HG03135 (cell line): ENCODE results near the gene RND2.
"Not testable (repeated sequence)": the region's sequence is repeated elsewhere in the genome, so short reads cannot be mapped to it uniquely, and the experiment has no call there.

Experiments used
- ATAC-seq: cut with Tn5 transposase; IDR thresholded peaks from one replicate; pipeline ENCODE4 v1.9.1; 2021; ENCODE audit warnings: mild to moderate bottlenecking, moderate library complexity; ENCODE audit not compliant: unreplicated experiment

Gene RND2

GRCh38 chr17:43024407-43025289, at the start of gene RND2:
Gene RND2 (plus strand): TSS chr17:43025231. CDS start chr17:43025348, 117 bp downstream.
- ATAC-seq, result peak; percentile 47

GRCh38 chr17:42975265-42975664, 49.8 kb upstream of the RND2 start:
- ATAC-seq, result no peak

- not testable (repeated sequence) for ATAC-seq
Measured at GRCh38 chr17:42975701-42976100, 49.3 kb upstream of the RND2 start.

GRCh38 chr17:42979511-42980273, 45.3 kb upstream of the RND2 start, which contains the start of gene PTGES3L:
Gene PTGES3L (minus strand): TSS chr17:42980080. CDS start chr17:42980053, 27 bp downstream.
- peak; percentile 41 for ATAC-seq

GRCh38 chr17:42980274-42980765, 44.7 kb upstream of the RND2 start, which contains the start of gene RUNDC1:
Gene RUNDC1 (plus strand): TSS chr17:42980565. CDS start chr17:42980577, 12 bp downstream.
- peak; percentile 55 for ATAC-seq

GRCh38 chr17:42980766-42981397, 44.1 kb upstream of the RND2 start:
- ATAC-seq, result peak; percentile 53

GRCh38 chr17:42982266-42982665, 42.8 kb upstream of the RND2 start:
- ATAC-seq, result no peak

- ATAC-seq, result no peak
Measured at GRCh38 chr17:42985225-42985624, 39.8 kb upstream of the RND2 start.

- no peak for ATAC-seq
Measured at GRCh38 chr17:42989141-42989540, 35.9 kb upstream of the RND2 start.

- ATAC-seq, result no peak
Measured at GRCh38 chr17:42989726-42990652, 35.0 kb upstream of the RND2 start.

GRCh38 chr17:42991471-42991870, 33.6 kb upstream of the RND2 start:
- ATAC-seq, result no peak

- no peak for ATAC-seq
Measured at GRCh38 chr17:42992872-42993271, 32.2 kb upstream of the RND2 start.

- not testable (repeated sequence) for ATAC-seq
Measured at GRCh38 chr17:42993913-42994312, 31.1 kb upstream of the RND2 start.

GRCh38 chr17:42997390-42997983, 27.5 kb upstream of the RND2 start:
- no peak for ATAC-seq

- ATAC-seq, result peak; percentile 90
Measured at GRCh38 chr17:42997984-42998938, 26.8 kb upstream of the RND2 start, which contains the start of gene RPL27. Gene RPL27 (plus strand): TSS chr17:42998419. CDS start chr17:42998751, 332 bp downstream.

GRCh38 chr17:42999003-42999525, 26.0 kb upstream of the RND2 start:
- no peak for ATAC-seq

- not testable (repeated sequence) for ATAC-seq
Measured at GRCh38 chr17:43000894-43001293, 24.1 kb upstream of the RND2 start.
